HG03457 (cell line): ENCODE data around the gene ATF7IP.
"Not testable (repeated sequence)": the region's sequence is repeated elsewhere in the genome, so short reads cannot be mapped to it uniquely, and the experiment has no call there.

ENCODE experiments used
- ATAC-seq: cut with Tn5 transposase; IDR thresholded peaks from one replicate; pipeline ENCODE4 v1.9.1; 2021; ENCODE audit warnings: moderate number of reproducible peaks; ENCODE audit not compliant: unreplicated experiment

ATF7IP gene

DNA sequence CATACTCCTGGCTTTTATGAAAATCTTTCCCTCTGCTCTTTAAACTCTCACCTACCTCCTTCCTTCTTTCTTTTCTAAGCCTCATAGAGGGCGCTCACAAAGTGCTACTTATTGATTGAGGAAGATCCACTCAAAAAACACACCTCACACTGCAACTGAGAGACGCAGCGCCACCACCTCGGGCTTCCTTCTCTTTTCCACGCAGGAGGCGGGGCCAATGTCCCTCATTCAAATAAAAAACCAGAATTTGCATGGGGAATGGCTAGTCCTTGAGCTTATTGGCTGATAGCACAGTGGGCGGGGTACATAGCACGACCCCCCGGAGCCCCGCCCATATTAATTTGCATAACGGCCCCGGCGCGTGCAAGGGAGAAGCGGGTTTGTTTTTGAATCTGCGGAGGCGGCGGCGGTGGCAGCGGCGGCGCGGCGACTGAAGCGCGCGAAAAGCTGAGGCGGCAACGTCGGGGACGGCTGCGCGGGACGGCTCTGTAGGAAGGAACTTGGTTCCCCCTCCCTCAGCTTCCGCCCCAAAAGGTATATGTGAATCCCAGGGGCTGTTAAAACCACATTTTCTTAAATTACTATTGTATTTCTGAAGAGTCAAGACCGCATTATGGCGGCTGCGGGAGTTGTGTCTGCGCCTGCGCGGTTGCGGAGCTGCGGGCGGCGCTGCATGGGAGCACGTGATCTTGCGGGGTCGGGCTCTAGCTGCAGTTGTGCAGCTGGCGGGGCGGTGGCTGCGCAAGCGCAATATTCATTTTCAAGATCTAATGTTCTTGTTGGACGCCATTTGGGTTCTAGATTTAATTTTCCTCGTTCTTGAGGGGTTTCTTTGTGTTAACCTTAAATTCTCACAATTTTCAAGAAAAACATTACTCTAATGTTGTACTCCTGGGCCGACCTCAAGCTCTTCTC, at the start of gene ATF7IP:
Gene ATF7IP (plus strand): TSS at position 389 of the 915 bp plus-strand sequence. CDS start 58,234 bp downstream, outside the sequence.
- peak; percentile 59 for ATAC-seq

DNA sequence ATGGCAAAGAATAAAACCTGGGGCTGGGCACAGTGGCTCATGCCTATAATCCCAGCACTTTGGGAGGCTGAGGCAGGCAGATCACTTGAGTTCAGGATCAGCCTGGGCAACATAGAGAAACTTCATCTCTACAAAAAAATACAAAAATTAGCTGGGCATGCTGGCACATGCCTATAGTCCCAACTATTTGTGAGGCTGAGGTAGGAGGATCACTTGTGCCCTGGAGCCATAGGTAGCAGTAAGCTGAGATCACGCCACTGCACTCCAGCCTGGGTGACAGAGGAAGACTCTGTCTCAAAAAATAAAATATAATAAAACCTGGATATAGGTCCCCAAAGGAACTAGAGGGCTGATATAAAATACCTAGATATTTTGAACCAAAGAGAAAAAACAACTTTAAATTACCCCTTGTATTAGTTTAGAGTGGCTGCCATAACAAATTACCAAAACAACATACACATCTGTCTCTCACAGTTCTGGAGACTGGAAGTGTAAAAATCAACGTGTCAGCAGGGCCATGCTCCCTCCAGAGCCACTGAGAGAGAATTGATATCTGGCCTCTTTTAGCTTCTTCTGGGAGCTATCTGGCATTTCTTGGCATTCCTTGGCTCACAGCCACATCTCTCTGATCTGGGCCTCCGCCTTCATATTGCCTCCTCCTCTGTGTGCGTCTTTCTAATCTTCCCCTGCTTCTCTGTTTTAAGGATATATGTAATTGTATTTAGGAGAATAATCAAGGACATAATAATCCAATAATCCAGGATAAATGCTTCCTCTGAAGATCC, 47.9 kb upstream of the ATF7IP start:
- ATAC-seq = no peak

DNA sequence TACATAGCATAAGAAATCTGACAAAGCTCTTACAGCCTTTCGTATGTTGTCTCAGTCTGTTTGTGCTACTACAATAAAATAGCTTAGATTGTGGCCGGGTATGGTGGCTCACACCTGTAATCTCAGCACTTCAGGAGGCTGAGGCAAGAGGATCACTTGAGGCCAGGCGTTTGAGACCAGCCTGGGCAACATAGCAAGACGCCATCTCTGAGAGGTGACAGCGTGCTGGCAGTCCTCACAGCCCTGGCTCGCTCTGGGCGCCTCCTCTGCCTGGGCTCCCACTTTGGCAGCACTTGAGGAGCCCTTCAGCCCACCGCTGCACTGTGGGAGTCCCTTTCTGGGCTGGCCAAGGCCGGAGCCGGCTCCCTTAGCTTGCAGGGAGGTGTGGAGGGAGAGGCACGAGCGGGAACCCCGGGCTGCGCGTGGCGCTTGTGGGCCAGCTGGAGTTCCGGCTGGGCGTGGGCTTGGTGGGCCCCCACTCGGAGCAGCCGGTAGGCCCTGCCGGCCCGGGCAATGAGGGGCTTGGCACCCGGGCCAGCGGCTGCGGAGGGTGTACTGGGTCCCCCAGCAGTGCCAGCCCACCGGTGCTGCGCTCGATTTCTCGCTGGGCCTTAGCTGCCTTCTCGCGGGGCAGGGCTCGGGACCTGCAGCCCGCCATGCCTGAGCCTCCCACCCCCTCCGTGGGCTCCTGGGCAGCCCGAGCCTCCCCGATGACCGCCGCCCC, 45.6 kb upstream of the ATF7IP start:
- ATAC-seq = not testable (repeated sequence)

GRCh38 chr12:14322403-14322802, 43.1 kb upstream of the ATF7IP start:
- ATAC-seq = no peak

GRCh38 chr12:14325716-14326343, 39.7 kb upstream of the ATF7IP start:
- no peak for ATAC-seq

DNA sequence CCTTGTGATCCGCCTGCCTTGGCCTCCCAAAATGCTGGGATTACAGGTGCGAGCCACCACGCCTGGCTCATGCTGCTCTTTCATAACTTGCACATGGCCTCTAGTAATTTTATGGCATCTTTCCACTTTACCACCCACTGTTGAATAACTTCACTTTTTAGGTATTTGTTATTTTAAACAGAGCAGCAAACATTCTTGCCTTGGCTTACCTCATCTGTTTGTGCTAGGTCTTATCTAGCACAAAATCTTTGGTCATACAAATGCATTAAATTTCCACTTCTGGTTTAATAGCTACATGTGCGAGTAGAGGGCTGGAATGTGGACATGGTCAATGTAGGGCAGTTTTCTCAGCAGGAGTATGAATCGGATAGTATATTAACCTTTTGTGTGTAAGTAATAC, 38.8 kb upstream of the ATF7IP start:
- no peak for ATAC-seq

GRCh38 chr12:14327711-14328110, 37.8 kb upstream of the ATF7IP start:
- no peak for ATAC-seq

- ATAC-seq = no peak
Measured at GRCh38 chr12:14332482-14332881, 33.0 kb upstream of the ATF7IP start.

DNA sequence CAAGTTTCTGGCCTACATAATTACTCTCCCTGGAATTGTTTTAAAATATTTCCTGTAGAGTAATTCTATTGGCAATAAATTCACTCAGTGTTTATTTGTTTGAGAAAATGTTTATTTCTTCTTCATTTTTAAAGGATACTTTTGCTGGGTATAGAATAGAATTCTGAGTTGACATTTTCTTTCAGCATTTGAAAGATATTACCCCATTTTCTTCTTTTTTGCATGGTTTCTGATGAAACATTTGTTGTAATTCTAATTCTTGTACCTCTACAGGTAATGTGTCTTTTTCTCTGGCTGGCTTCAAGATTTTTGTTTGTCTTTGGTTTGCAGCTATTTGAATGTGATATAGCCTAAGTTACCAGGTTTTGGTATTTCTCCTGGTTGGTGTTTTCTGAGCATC, 25.1 kb upstream of the ATF7IP start:
- no peak for ATAC-seq

- ATAC-seq = not testable (repeated sequence)
Measured at GRCh38 chr12:14351524-14351923, 14.0 kb upstream of the ATF7IP start.

DNA sequence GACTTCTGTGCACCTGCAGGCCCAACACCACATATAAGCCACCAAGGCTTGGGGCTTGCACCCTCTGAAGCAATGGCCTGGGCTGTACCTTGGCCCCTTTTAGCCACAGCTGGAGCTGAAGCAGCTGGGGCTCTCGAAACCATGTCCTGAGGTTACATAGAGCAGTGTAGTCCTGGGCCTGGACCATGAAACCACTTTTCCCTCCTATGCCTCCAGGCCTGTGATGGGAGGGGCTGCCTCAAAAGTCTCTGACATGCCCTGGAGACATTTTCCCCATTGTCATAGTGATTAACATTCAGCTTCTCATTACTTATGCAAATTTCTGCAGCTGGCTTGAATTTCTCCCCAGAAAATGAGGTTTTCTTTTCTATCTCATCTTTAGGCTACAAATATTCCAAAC, 13.4 kb upstream of the ATF7IP start:
- not testable (repeated sequence) for ATAC-seq

- not testable (repeated sequence) for ATAC-seq
Measured at GRCh38 chr12:14354665-14355064, 10.8 kb upstream of the ATF7IP start.

GRCh38 chr12:14356147-14356546, 9.3 kb upstream of the ATF7IP start:
- ATAC-seq = no peak

GRCh38 chr12:14357486-14357885, 8.0 kb upstream of the ATF7IP start:
- no peak for ATAC-seq

- no peak for ATAC-seq
Measured at GRCh38 chr12:14362352-14362751, 3.1 kb upstream of the ATF7IP start.

DNA sequence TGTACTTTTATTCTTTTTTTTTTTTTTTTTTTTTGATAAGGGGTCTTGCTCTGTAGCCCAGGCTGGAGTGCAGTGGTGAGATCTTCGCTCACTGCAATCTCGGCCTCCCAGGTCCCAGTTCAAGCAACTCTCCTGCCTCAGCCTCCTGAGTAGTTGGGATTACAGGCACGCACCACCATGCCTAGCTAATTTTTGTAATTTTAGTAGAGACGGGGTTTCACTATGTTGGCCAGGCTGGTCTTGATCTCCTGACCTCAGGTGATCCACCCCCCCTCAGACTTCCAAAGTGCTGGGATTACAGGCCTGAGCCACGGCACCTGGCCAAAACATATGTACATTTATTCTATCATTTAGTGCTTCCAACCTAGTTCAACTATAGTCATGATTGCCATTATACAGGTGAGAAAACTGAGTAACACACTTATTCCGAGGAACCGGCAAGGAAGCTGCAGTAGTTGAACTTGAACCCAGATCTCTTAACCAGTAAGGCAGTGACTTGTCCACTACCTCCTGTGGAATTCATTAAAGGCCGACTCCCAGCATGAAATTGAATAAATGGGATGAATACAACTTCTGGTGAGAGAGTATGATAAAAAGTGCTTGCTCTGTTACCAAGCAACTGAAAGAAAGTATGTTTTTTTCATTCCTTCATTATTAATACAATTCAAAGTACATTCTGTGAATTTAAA, 755 bp upstream of the ATF7IP start:
- no peak for ATAC-seq

DNA sequence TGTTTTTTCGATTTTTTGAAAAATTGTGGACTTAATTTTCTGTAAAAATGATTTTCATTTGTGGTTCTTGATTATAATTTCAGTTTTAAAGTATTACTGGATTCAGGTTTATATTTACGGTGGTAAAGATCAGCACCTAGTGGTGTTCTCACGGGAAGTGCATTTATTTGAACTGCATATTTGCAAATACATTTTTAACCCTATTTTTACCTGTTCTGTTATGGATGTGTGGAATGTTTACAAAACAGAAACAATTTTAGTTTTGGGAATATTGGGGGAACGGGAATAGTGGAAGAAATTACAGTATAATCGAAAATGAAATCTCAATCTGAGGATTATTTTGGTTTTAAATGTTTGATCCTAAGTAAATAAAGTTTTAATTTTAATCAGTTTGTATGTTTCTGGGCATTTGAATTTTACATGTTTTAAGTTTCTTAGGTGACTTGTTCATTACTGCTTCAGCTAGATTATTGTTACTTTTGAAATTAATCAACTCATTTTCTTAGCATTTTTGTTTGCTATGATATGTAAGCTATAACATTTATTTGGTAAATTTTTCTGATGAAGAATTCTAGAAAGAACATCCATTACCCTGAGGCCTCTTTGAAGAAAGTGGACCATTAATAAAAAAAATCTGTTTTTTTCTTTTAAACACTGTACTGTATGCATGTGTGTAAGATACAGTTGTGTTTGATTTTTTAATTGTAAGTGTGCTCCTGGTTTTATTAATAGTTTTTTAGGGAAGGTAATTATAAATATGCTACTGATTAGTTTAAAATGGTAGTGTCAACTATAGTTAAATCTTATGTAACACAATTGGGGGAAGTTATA, 942 bp downstream of the ATF7IP start:
- ATAC-seq = no peak

- ATAC-seq = peak; percentile 32
Measured at GRCh38 chr12:14367040-14367661, 1.7 kb downstream of the ATF7IP start.

DNA sequence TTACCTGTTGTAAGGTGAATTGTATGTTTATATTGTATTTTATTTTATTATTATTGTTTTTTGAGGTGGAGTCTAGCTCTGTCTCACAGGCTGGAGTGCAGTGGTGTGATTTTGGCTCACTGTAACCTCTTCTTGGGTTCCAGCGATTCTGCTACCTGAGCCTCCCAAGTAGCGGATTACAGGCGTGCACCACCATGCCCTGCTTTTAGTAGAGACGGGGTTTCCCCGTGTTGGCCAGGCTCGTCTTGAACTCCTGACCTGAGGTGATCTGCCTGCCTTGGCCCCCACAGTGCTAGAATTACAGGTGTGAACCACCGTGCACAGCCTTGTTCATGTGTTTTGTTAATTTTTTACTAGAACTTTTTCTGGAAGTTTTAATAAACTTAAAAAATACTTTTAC, 3.8 kb downstream of the ATF7IP start:
- no peak for ATAC-seq
